ENCODE measurements around the gene BAIAP2L2. TPM values are rescaled to one million over a fixed set of nuclear protein-coding genes. Genes with fewer than 3 reads are reported as not detected.

Gene BAIAP2L2
- total and polyA plus RNA-seq, 10 of the 15 experiments (the other 5 are each of a cell fraction or from before 2014, with no cell fraction given): 0.08 to 0.38 (median 0.14) TPM; not detected in 6

GRCh38 chr22:38085056-38085455 lies 25.4 kb downstream of the BAIAP2L2 start:
- ChIA-PET POLR2A (no interaction called here), CTCF (no interaction called here), RAD21 (ENCODE audit: unreplicated experiment) (no interaction called here), SMC1A (ENCODE audit: uncharacterized antibody, unreplicated experiment) (no interaction called here)
- Histone ChIP-seq H3K79me2 (ENCODE audit: control insufficient read depth, insufficient read depth, low read length) (no peaks in the 10 kb centered on the region), H3K4me1 (ENCODE audit: control insufficient read depth, insufficient read depth, low read length) (no peaks in the 10 kb centered on the region), H3K27me3 (replicated peaks in 1 of 2; ENCODE audit: control insufficient read depth in 2 of 2, insufficient read depth in 2 of 2, low read length in 1 of 2) (peaks cover 8 to 9% of the 10 kb centered on the region in 2 experiments; a peak in 3 of 4 replicates), H3K36me3 (ENCODE audit: control insufficient read depth in 2 of 2, insufficient read depth in 2 of 2, low read length in 1 of 2) (no peaks in the 10 kb centered on the region), H3K4me2 (ENCODE audit: control insufficient read depth, insufficient read depth) (no peak overlapping the region), H3K9ac (ENCODE audit: control insufficient read depth, insufficient read depth, low read length) (no peak overlapping the region), H3K9me3 (replicated peaks; ENCODE audit: control insufficient read depth, insufficient read depth, low read length) (no peaks in the 10 kb centered on the region), H3K27ac (ENCODE audit: control insufficient read depth, insufficient read depth) (no peak overlapping the region), H3K4me3 (no peak overlapping the region), H4K20me1 (ENCODE audit: control insufficient read depth, insufficient read depth) (no peaks in the 10 kb centered on the region), H2AFZ (ENCODE audit: control insufficient read depth, low read depth, low read length) (no peak overlapping the region)
- intact Hi-C loops (cut with micrococcal nuclease; ENCODE audit: unreplicated experiment): no loop called here
- ATAC-seq (no peak), DNase-seq (ENCODE audit: low read depth, low spot score) (no peak), FAIRE-seq (no peak)
- TF ChIP-seq NFYB (IDR thresholded peaks at IDR 0.05; ENCODE audit: insufficient read depth, low read depth, low read length): no peak
- no peak for TF ChIP-seq YY1 (IDR thresholded peaks at IDR 0.05; ENCODE audit: low read depth, low read length)
- TF ChIP-seq FOXM1 (IDR thresholded peaks at IDR 0.05; ENCODE audit: low read depth, low read length): no peak
- no peak for TF ChIP-seq CHD4 (IDR thresholded peaks at IDR 0.05)
- no peak for TF ChIP-seq KDM1A (IDR thresholded peaks at IDR 0.05; ENCODE audit: borderline replicate concordance)
- no peak for TF ChIP-seq MLLT1 (IDR thresholded peaks at IDR 0.05)
- no peak for TF ChIP-seq ZZZ3 (IDR thresholded peaks at IDR 0.05; ENCODE audit: control insufficient read depth, insufficient read length, low read depth)
- TF ChIP-seq ATF7 (IDR thresholded peaks at IDR 0.05; ENCODE audit: low read depth): no peak
- TF ChIP-seq HDGF (IDR thresholded peaks at IDR 0.05): no peak
- no peak for TF ChIP-seq CREB1 (IDR thresholded peaks at IDR 0.05; ENCODE audit: low read depth)
- TF ChIP-seq RUNX3 (IDR thresholded peaks at IDR 0.05; ENCODE audit: low read length): no peak
- 75% methylated on average over 12 of the region's 12 CpGs for WGBS (ENCODE audit: insufficient coverage, insufficient replicate concordance, low lambda C conversion rate, missing lambda C conversion rate)
- no TSS peak for BruUV-seq (replicated peaks)
- in situ Hi-C loops (cut with MboI): no loop called here

All from GM12878 (cell line).